Osteoblast (primary cell): ENCODE measurements around the gene TSSK6. TPM values are rescaled to one million over a fixed set of nuclear protein-coding genes. Genes with fewer than 3 reads are reported as not detected.

Experiments
- DNase-seq: peaks from one replicate; pipeline ENCODE4 v3.0.0; 2011; ENCODE audit warnings: low spot score, mixed read lengths; ENCODE audit not compliant: insufficient read length; ENCODE audit errors: missing footprints
- H2AFZ ChIP-seq: 2 replicates; pipeline ENCODE4 v1.6.0; 2011; ENCODE audit warnings: mild to moderate bottlenecking, low read length
- H3K27ac ChIP-seq: 2 replicates; pipeline ENCODE4 v1.5.1; 2011; ENCODE audit warnings: mild to moderate bottlenecking, low read depth, low read length, moderate library complexity
- H3K27me3 ChIP-seq: 2 replicates; pipeline ENCODE4 v1.6.0; 2012; ENCODE audit warnings: mild to moderate bottlenecking, control low read depth, inconsistent platforms, low read length, moderate library complexity; ENCODE audit not compliant: insufficient read depth
- H3K36me3 ChIP-seq: 2 replicates; pipeline ENCODE4 v1.5.1; 2011; ENCODE audit warnings: mild to moderate bottlenecking, low read length, control low read depth, moderate library complexity; ENCODE audit not compliant: insufficient read depth
- H3K4me1 ChIP-seq: 2 replicates; pipeline ENCODE4 v1.5.1; 2011; ENCODE audit warnings: mild to moderate bottlenecking, low read length, control low read depth, moderate library complexity; ENCODE audit not compliant: insufficient read depth
- H3K4me2 ChIP-seq: 2 replicates; pipeline ENCODE4 v1.6.0; 2011; ENCODE audit warnings: mild to moderate bottlenecking, low read length; ENCODE audit not compliant: insufficient read depth
- H3K4me3 ChIP-seq: fragments of 200-600 bp; sonication (generic); 3 replicates; pipeline ENCODE4 v1.5.1; 2012; ENCODE audit warnings: mild to moderate bottlenecking, low read length, inconsistent platforms; ENCODE audit not compliant: insufficient read depth
- H3K79me2 ChIP-seq: 2 replicates; pipeline ENCODE4 v1.6.0; 2012; ENCODE audit warnings: mild to moderate bottlenecking, low read length, control low read depth, inconsistent platforms; ENCODE audit not compliant: insufficient read depth
- H3K9me3 ChIP-seq: 2 replicates; pipeline ENCODE4 v1.5.1; 2011; ENCODE audit warnings: low read depth, low read length, control low read depth
- H4K20me1 ChIP-seq: 2 replicates; pipeline ENCODE4 v1.6.0; 2012; ENCODE audit warnings: mild to moderate bottlenecking, low read length, control low read depth; ENCODE audit not compliant: insufficient read depth
- total RNA-seq: library from RNA; depleted of rRNA; stranded (reverse); fragments of >200 nt; gene quantifications from 2 replicates; pipeline ENCODE4 v1.2.3, GENCODE V29; 2012
- TF ChIP-seq, protein P1 (sequence below): IDR thresholded peaks from 2 replicates; pipeline ENCODE4 v1.5.1; 2011; ENCODE audit warnings: mild to moderate bottlenecking, low read depth, low read length, moderate library complexity; ENCODE audit errors: extremely low read depth

Gene TSSK6
- total RNA-seq, 1 donor = 4.3 TPM

- H4K20me1 ChIP-seq = no peaks in the 10 kb centered on the region
- H2AFZ ChIP-seq = no peak overlapping the region
These were observed 24.3 kb upstream of the TSSK6 start for GRCh38 chr19:19539698-19540063.

GRCh38 chr19:19538785-19539166 is 23.4 kb upstream of the TSSK6 start:
- Histone ChIP-seq H3K27me3 (peaks cover 14% of the 10 kb centered on the region), H3K4me2 (peak overlapping the region; percentile 58), H3K9me3 (no peaks in the 10 kb centered on the region), H3K4me1 (peaks cover 11% of the 10 kb centered on the region), H3K79me2 (no peaks in the 10 kb centered on the region), H3K27ac (no peak overlapping the region), H3K4me3 (no peak overlapping the region), H3K36me3 (no peaks in the 10 kb centered on the region), H2AFZ (no peak overlapping the region), H4K20me1 (no peaks in the 10 kb centered on the region)
- peak; percentile 96 for DNase-seq
- TF ChIP-seq, protein P1, sequence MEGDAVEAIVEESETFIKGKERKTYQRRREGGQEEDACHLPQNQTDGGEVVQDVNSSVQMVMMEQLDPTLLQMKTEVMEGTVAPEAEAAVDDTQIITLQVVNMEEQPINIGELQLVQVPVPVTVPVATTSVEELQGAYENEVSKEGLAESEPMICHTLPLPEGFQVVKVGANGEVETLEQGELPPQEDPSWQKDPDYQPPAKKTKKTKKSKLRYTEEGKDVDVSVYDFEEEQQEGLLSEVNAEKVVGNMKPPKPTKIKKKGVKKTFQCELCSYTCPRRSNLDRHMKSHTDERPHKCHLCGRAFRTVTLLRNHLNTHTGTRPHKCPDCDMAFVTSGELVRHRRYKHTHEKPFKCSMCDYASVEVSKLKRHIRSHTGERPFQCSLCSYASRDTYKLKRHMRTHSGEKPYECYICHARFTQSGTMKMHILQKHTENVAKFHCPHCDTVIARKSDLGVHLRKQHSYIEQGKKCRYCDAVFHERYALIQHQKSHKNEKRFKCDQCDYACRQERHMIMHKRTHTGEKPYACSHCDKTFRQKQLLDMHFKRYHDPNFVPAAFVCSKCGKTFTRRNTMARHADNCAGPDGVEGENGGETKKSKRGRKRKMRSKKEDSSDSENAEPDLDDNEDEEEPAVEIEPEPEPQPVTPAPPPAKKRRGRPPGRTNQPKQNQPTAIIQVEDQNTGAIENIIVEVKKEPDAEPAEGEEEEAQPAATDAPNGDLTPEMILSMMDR = no peak

More at GRCh38 chr19:19539698-19540063, 24.3 kb upstream of the TSSK6 start:
- H3K79me2 ChIP-seq = no peaks in the 10 kb centered on the region
- no peaks in the 10 kb centered on the region for H3K36me3 ChIP-seq
- H3K4me3 ChIP-seq = no peak overlapping the region
- TF ChIP-seq, protein P1 = no peak
- H3K4me1 ChIP-seq = peaks cover 11% of the 10 kb centered on the region
- H3K4me2 ChIP-seq = no peak overlapping the region
- peak; percentile 87 for DNase-seq
- no peaks in the 10 kb centered on the region for H3K9me3 ChIP-seq
- peaks cover 14% of the 10 kb centered on the region for H3K27me3 ChIP-seq
- H3K27ac ChIP-seq = no peak overlapping the region

DNA sequence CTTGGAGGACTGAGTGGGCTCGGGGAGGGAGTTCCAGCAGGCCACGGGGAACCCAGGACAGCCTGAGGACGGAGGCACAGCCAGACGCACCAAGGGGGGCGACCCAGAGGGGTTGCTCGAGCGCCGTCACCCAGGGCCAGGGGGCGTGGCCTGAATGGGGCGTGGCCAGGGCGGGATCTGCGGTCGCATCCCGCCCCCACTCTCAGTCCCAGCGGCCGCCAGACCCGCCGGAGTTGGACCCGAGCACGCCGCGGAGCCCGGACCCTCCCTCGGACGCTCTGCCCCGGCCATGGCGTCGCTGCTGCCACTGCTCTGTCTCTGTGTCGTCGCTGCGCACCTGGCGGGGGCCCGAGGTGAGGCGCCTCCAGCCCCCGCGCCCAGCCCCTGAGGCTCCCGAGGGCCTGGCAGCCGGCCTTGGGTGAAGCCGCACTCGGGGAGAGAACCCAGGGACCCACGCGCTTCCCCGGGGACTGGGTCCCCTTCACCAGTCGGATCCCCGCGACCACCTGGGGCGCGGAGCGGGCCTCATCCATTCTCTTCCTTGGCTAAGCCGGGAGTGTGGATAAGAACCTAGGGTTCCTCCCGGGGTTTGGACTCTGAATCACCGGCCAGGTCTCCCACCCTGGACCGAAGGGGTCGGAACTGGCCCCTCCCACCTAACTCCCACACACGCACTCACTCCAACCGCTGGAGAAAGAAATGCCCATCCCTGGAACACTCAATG is 22.9 kb upstream of the TSSK6 start, which contains the start of gene CILP2:
Gene CILP2, plus strand, starts transcription at position 205 of the 724 bp plus-strand sequence. Its CDS starts 85 bp downstream, at position 290.
- DNase-seq = peak; percentile 96
- Histone ChIP-seq H3K27me3 (peaks cover 14% of the 10 kb centered on the region), H3K36me3 (no peaks in the 10 kb centered on the region), H3K4me2 (peak within 1 kb of the TSS; percentile 58), H2AFZ (no peak within 1 kb of the TSS), H4K20me1 (no peaks in the 10 kb centered on the region), H3K27ac (no peak within 1 kb of the TSS), H3K4me1 (peaks cover 11% of the 10 kb centered on the region), H3K9me3 (no peaks in the 10 kb centered on the region), H3K4me3 (peak within 1 kb of the TSS; percentile 53), H3K79me2 (no peaks in the 10 kb centered on the region)
- TF ChIP-seq, protein P1 = no peak
